Caco-2 (cell line): ENCODE measurements around the gene SMARCA4. TPM values are rescaled to one million over a fixed set of nuclear protein-coding genes. Genes with fewer than 3 reads are reported as not detected.
"Not testable (repeated sequence)": the region's sequence is repeated elsewhere in the genome, so short reads cannot be mapped to it uniquely, and the experiment has no call there.

ENCODE experiments used
- BruUV-seq: library from RNA; stranded (reverse); fragments of 400-500 nt; replicated peaks from 2 replicates; lab custom pipeline; 2021; lab: Mats Ljungman, UMichigan
- CTCF ChIA-PET: fragments of 300-600 bp; sonication (Branson Sonifier 250); formaldehyde crosslinking; loops from one replicate; lab custom pipeline; 2022; ENCODE audit warnings: antibody characterized with exemption; lab: Charles Lee
- POLR2A ChIA-PET: fragments of 300-600 bp; sonication (Branson Sonifier 250); formaldehyde crosslinking; loops from one replicate; lab custom pipeline; 2022; ENCODE audit warnings: antibody characterized with exemption; lab: Charles Lee
- DNase-seq, 2 experiments: peaks; one replicate each; pipeline versions ENCODE4 v3.0.0 to v3.0.0-alpha.2; 2020 to 2022
- H3K27me3 ChIP-seq: replicated peaks from 2 replicates; pipeline ENCODE4 v1.6.0; 2011; ENCODE audit warnings: low read length; ENCODE audit not compliant: control insufficient read depth, insufficient read depth
- H3K36me3 ChIP-seq: 2 replicates; pipeline ENCODE4 v1.5.1; 2011; ENCODE audit warnings: low read length; ENCODE audit not compliant: control insufficient read depth, insufficient read depth
- H3K4me1 ChIP-seq: fragments of 250-450 bp; sonication (Bioruptor Pico); 2 replicates; pipeline ENCODE4 v1.5.1; 2020; ENCODE audit warnings: mild to moderate bottlenecking
- H3K4me3 ChIP-seq: 2 replicates; pipeline ENCODE4 v1.5.1; 2011; ENCODE audit warnings: low read depth, mild to moderate bottlenecking, control low read depth, low read length
- H3K9me3 ChIP-seq: fragments of 250-450 bp; sonication (Bioruptor Pico); 2 replicates; pipeline ENCODE4 v1.5.1; 2020; ENCODE audit warnings: mild to moderate bottlenecking, moderate library complexity
- H3K27ac Mint-ChIP-seq: one replicate; pipeline ENCODE4 v1.8.0; 2022; ENCODE audit warnings: mixed read lengths; ENCODE audit not compliant: unreplicated experiment
- H3K27me3 Mint-ChIP-seq: one replicate; pipeline ENCODE4 v1.8.0; 2022; ENCODE audit warnings: mixed read lengths; ENCODE audit not compliant: insufficient read depth, unreplicated experiment
- H3K36me3 Mint-ChIP-seq: one replicate; pipeline ENCODE4 v1.8.0; 2022; ENCODE audit warnings: mild to moderate bottlenecking, mixed read lengths; ENCODE audit not compliant: insufficient read depth, unreplicated experiment
- H3K4me1 Mint-ChIP-seq: one replicate; pipeline ENCODE4 v1.8.0; 2022; ENCODE audit warnings: low read depth, mixed read lengths; ENCODE audit not compliant: unreplicated experiment
- H3K4me3 Mint-ChIP-seq: one replicate; pipeline ENCODE4 v1.8.0; 2022; ENCODE audit warnings: mild to moderate bottlenecking, moderate library complexity, mixed read lengths; ENCODE audit not compliant: unreplicated experiment
- H3K9me3 Mint-ChIP-seq: one replicate; pipeline ENCODE4 v1.8.0; 2022; ENCODE audit warnings: mixed read lengths; ENCODE audit not compliant: unreplicated experiment
- CTCF ChIP-seq, 2 experiments: fragments of 200-600 bp in 1 of 2; IDR thresholded peaks; 1 replicate in 1 of 2; 2 replicates in 1 of 2; pipeline versions ENCODE4 v1.5.1 to v1.8.0; 2011 to 2022; ENCODE audit warnings: antibody characterized with exemption in 1 of 2, control low read depth in 1 of 2, inconsistent platforms in 1 of 2, low read depth in 1 of 2, low read length in 1 of 2, mild to moderate bottlenecking in 1 of 2, moderate library complexity in 1 of 2; ENCODE audit not compliant: insufficient read depth in 1 of 2, severe bottlenecking in 1 of 2, unreplicated experiment in 1 of 2
- intact Hi-C: fragments of 100-400 bp; cut with micrococcal nuclease; formaldehyde crosslinking; loops from one replicate; pipeline ENCODE4 v1.10.0; 2022; ENCODE audit not compliant: unreplicated experiment
- total RNA-seq: library from RNA; stranded (reverse); gene quantifications from 2 replicates; pipeline ENCODE4 v1.2.3, GENCODE V29; 2022

The SMARCA4 gene
- total RNA-seq, 1 experiment from 2014 or later, result 171 TPM

DNA sequence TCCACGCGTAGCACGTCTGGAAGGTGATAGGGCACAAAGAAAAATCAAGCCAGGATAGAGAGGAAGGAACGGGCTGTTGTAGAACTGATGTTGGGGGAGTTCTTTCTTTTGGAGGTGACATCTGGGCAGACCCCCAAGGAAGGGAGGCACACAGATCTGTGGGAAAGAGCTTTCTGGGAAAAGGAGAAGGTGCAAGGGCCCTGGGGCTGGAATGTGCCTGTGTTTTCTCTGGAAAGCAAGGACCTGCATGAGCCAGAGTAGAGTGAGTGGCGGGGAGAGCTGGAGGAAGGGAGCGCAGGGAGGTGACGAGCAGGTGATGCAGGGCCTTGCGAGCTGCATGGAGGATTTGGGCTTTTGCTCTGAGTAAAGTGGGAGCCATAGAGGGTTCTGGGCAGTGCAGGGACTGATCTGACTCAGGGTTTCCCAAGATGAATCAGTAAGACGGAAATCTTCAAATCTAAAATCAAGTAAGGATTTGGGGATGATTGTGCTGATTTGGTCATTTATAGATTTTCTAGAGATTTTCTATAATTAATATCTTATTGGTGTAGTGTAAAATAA lies 30.8 kb downstream of the SMARCA4 start:
- TF ChIP-seq CTCF (IDR thresholded peaks at IDR 0.05; ENCODE audit: insufficient read depth in 1 of 2, low read depth in 1 of 2, low read length in 1 of 2, severe bottlenecking in 1 of 2, unreplicated experiment in 1 of 2), result no peak
- Histone ChIP-seq H3K27me3 (no peaks in the 10 kb centered on the region), H3K4me3 (no peak overlapping the region), H3K4me1 (no peaks in the 10 kb centered on the region), H3K36me3 (0 out of 2 replicates have a peak, but pooled peaks cover 2% of the 10 kb centered on the region), H3K9me3 (no peaks in the 10 kb centered on the region)
- no peak for DNase-seq
- Mint-ChIP-seq H3K4me3 (no peak overlapping the region), H3K4me1 (no peaks in the 10 kb centered on the region), H3K27ac (peak overlapping the region; percentile 7), H3K36me3 (peaks cover 73% of the 10 kb centered on the region), H3K9me3 (no peaks in the 10 kb centered on the region), H3K27me3 (no peaks in the 10 kb centered on the region)
- ChIA-PET POLR2A (no interaction called here), CTCF (interaction anchor here (0.6 kb wide), 1 partner anchor 50 kb away, joined by 3 read pairs; no protein-coding TSS in a partner anchor)
- no TSS peak for BruUV-seq
- intact Hi-C loops, result no loop called here

DNA sequence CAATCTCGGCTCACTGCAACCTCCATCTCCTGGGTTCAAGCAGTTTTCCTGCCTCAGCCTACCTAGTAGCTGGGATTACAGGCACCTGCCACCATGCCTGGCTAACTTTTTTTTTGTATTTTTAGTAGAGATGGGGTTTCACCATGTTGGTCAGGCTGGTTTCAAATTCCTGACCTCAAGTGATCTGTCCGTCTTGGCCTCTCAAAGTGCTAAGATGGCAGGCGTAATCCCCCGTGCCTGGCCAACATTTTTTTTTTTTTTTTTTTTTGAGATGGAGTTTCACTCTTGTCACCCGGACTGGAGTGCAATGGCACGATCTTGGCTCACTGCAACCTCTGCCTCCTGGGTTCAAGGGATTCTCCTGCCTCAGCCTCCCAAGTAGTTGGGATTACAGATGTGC lies 31.3 kb downstream of the SMARCA4 start:
- H3K9me3 ChIP-seq, H3K4me1 ChIP-seq, H3K27me3 Mint-ChIP-seq, H3K4me1 Mint-ChIP-seq, H3K4me3 Mint-ChIP-seq, H3K9me3 Mint-ChIP-seq, CTCF ChIA-PET, H3K27ac Mint-ChIP-seq, BruUV-seq, H3K4me3 ChIP-seq, DNase-seq, POLR2A ChIA-PET, H3K36me3 ChIP-seq, intact Hi-C loops, H3K27me3 ChIP-seq: not testable (repeated sequence)
- peaks cover 78% of the 10 kb centered on the region for H3K36me3 Mint-ChIP-seq

- H3K4me1 ChIP-seq, result no peaks in the 10 kb centered on the region
- ChIA-PET CTCF (no interaction called here), POLR2A (no interaction called here)
- no peaks in the 10 kb centered on the region for H3K9me3 ChIP-seq
- H3K27me3 ChIP-seq, result no peaks in the 10 kb centered on the region
- no TSS peak for BruUV-seq
- intact Hi-C loops, result no loop called here
- H3K36me3 ChIP-seq, result 0 out of 2 replicates have a peak, but pooled peaks cover 2% of the 10 kb centered on the region
- no peak for DNase-seq
- Mint-ChIP-seq H3K4me3 (no peak overlapping the region), H3K9me3 (no peaks in the 10 kb centered on the region), H3K27ac (peak overlapping the region; percentile 58), H3K27me3 (no peaks in the 10 kb centered on the region), H3K36me3 (peaks cover 82% of the 10 kb centered on the region), H3K4me1 (no peaks in the 10 kb centered on the region)
- no peak for TF ChIP-seq CTCF (IDR thresholded peaks at IDR 0.05; ENCODE audit: insufficient read depth in 1 of 2, low read depth in 1 of 2, low read length in 1 of 2, severe bottlenecking in 1 of 2, unreplicated experiment in 1 of 2)
- no peak overlapping the region for H3K4me3 ChIP-seq
Observed at GRCh38 chr19:10995926-10996600, 35.2 kb downstream of the SMARCA4 start.
